Neuronal stem cell (in vitro differentiated cells): Measurements from ENCODE around the gene ACO2.

Experiments
- DNase-seq: peaks from one replicate; pipeline ENCODE4 v3.0.0-alpha.2; 2013; ENCODE audit warnings: low spot score
- H2AFZ ChIP-seq: one replicate; pipeline ENCODE4 v1.6.1; 2013; ENCODE audit warnings: mild to moderate bottlenecking, low read length, inconsistent platforms
- H2AK5ac ChIP-seq: 2 replicates; pipeline ENCODE4 v1.6.1; 2013; ENCODE audit warnings: low read depth, mild to moderate bottlenecking, inconsistent platforms, low read length, moderate library complexity, mixed read lengths
- H2BK120ac ChIP-seq: 2 replicates; pipeline ENCODE4 v1.6.1; 2013; ENCODE audit warnings: low read depth, mild to moderate bottlenecking, inconsistent platforms, low read length, moderate library complexity, mixed read lengths
- H2BK12ac ChIP-seq: one replicate; pipeline ENCODE4 v1.6.1; 2013; ENCODE audit warnings: low read length, inconsistent platforms
- H2BK15ac ChIP-seq: 2 replicates; pipeline ENCODE4 v1.6.1; 2013; ENCODE audit warnings: mild to moderate bottlenecking, low read length, inconsistent platforms, mixed read lengths
- H2BK5ac ChIP-seq: one replicate; pipeline ENCODE4 v1.6.1; 2013; ENCODE audit warnings: inconsistent platforms, mild to moderate bottlenecking, low read length, moderate library complexity
- H3K14ac ChIP-seq: one replicate; pipeline ENCODE4 v1.6.1; 2013; ENCODE audit warnings: low read length, inconsistent platforms
- H3K18ac ChIP-seq: 2 replicates; pipeline ENCODE4 v1.6.1; 2013; ENCODE audit warnings: low read length, inconsistent platforms
- H3K23ac ChIP-seq: 2 replicates; pipeline ENCODE4 v1.6.1; 2013; ENCODE audit warnings: low read depth, mild to moderate bottlenecking, mixed read lengths, low read length, inconsistent platforms; ENCODE audit not compliant: poor library complexity
- H3K27ac ChIP-seq: replicated peaks from 3 replicates; pipeline ENCODE4 v1.5.1; 2013; ENCODE audit warnings: low read length, inconsistent platforms
- H3K27me3 ChIP-seq, 3 experiments: 2 replicates each; pipeline ENCODE4 v1.6.1; 2013; ENCODE audit warnings: low read length in 3 of 3, mild to moderate bottlenecking in 2 of 3, inconsistent platforms in 1 of 3, low read depth in 1 of 3, mixed read lengths in 1 of 3, moderate library complexity in 1 of 3; ENCODE audit not compliant: control insufficient read depth in 3 of 3, insufficient read depth in 3 of 3
- H3K36me3 ChIP-seq, 2 donors: replicated peaks in 1 of 2; 2 replicates each; pipeline ENCODE4 v1.6.1; 2013; ENCODE audit warnings: low read length in 2 of 2; ENCODE audit not compliant: control insufficient read depth in 2 of 2, insufficient read depth in 2 of 2
- H3K4ac ChIP-seq: 2 replicates; pipeline ENCODE4 v1.6.1; 2013; ENCODE audit warnings: inconsistent platforms, mild to moderate bottlenecking, low read length, moderate library complexity
- H3K4me1 ChIP-seq, 2 donors: 1 replicate in 1 of 2; 2 replicates in 1 of 2; pipeline ENCODE4 v1.6.1; 2013; ENCODE audit warnings: low read length in 2 of 2, low read depth in 1 of 2; ENCODE audit not compliant: control insufficient read depth in 2 of 2, insufficient read depth in 1 of 2
- H3K4me2 ChIP-seq: one replicate; pipeline ENCODE4 v1.6.1; 2013; ENCODE audit warnings: mild to moderate bottlenecking, low read length, inconsistent platforms; ENCODE audit not compliant: insufficient read depth, poor library complexity, severe bottlenecking
- H3K4me3 ChIP-seq, 2 donors: 2 replicates each; pipeline ENCODE4 v1.5.1; 2013; ENCODE audit warnings: low read length in 2 of 2, mild to moderate bottlenecking in 2 of 2, inconsistent platforms in 1 of 2, moderate library complexity in 1 of 2
- H3K79me1 ChIP-seq: one replicate; pipeline ENCODE4 v1.6.1; 2013; ENCODE audit warnings: low read depth, mild to moderate bottlenecking, inconsistent platforms, low read length, moderate library complexity
- H3K9ac ChIP-seq: one replicate; pipeline ENCODE4 v1.6.1; 2013; ENCODE audit warnings: mild to moderate bottlenecking, low read depth, low read length, inconsistent platforms; ENCODE audit not compliant: poor library complexity
- H3K9me3 ChIP-seq, 2 donors: replicated peaks in 1 of 2; 2 replicates each; pipeline versions ENCODE3 to v1.6.1; 2013; ENCODE audit warnings: low read length in 2 of 2, mild to moderate bottlenecking in 2 of 2, inconsistent platforms in 1 of 2, low read depth in 1 of 2, mixed read lengths in 1 of 2, moderate library complexity in 1 of 2; ENCODE audit not compliant: control insufficient read depth in 2 of 2, insufficient read depth in 1 of 2
- H4K8ac ChIP-seq: one replicate; pipeline ENCODE4 v1.6.1; 2013; ENCODE audit warnings: low read depth, mild to moderate bottlenecking, inconsistent platforms, low read length, moderate library complexity
- H4K91ac ChIP-seq: one replicate; pipeline ENCODE4 v1.6.1; 2013; ENCODE audit warnings: low read length, low read depth, mild to moderate bottlenecking, inconsistent platforms; ENCODE audit not compliant: poor library complexity
- WGBS, 2 donors: extraction: QIAGEN DNeasy Blood & Tissue Kit; methylation state at CpG; one replicate each; pipeline ENCODE4 v1.1.7; 2013; ENCODE audit warnings: missing lambda C conversion rate in 2 of 2, mixed read lengths in 1 of 2; ENCODE audit not compliant: insufficient read length in 2 of 2, insufficient replicate concordance in 1 of 2; ENCODE audit errors: extremely low coverage in 2 of 2; 5-methylcytosine and 5-hydroxymethylcytosine counted together

The ACO2 gene

DNA sequence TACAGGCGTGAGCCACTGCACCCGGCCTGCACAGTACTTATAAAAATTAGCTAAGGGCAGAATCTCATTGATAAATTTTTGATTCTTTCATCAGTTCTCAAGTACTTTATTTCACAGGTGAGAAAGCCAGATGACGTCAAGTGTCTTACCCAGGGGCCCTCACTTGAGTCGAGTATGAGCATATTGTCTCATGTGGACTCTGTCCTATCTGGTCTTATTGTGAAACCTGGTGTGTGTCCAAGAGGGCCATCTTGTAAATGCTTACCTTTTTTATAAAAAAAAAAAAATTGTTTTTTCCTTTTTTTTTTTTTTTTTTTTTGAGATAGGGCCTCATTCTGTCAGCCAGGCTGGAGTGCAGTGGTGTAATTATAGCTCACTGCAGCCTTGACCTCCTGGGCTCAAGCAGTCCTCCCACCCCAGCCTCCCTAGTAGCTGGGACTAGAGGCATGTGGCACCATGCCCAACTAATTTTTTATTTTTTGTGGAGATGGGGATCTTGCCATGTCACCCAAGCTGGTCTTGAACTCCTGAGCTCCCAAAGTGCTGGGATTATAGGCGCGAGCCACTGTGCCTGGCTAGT lies 6.0 kb downstream of the ACO2 start:
- peak overlapping the region; percentile 32 for H3K14ac ChIP-seq
- no peak overlapping the region for H2AFZ ChIP-seq
- no peak overlapping the region for H3K27ac ChIP-seq
- H4K8ac ChIP-seq: no peak overlapping the region
- DNase-seq: no peak
- no peaks in the 10 kb centered on the region for H3K27me3 ChIP-seq
- no peak overlapping the region for H2AK5ac ChIP-seq
- H3K36me3 ChIP-seq: peaks cover 0 to 12% of the 10 kb centered on the region in 2 donors
- no peak overlapping the region for H3K4ac ChIP-seq
- no peak overlapping the region for H2BK120ac ChIP-seq
- peaks cover 9 to 12% of the 10 kb centered on the region in 2 donors for H3K4me1 ChIP-seq
- H3K4me2 ChIP-seq: no peak overlapping the region
- H4K91ac ChIP-seq: no peak overlapping the region
- no peak overlapping the region for H3K23ac ChIP-seq
- WGBS, 2 donors: no CpG with 5 or more reads among the region's 6 CpGs
- H3K9me3 ChIP-seq: no peaks in the 10 kb centered on the region
- H3K9ac ChIP-seq: no peak overlapping the region
- peaks cover 8% of the 10 kb centered on the region for H3K79me1 ChIP-seq
- no peak overlapping the region for H3K18ac ChIP-seq
- no peak overlapping the region for H3K4me3 ChIP-seq
- no peak overlapping the region for H2BK15ac ChIP-seq
- H2BK12ac ChIP-seq: no peak overlapping the region
- H2BK5ac ChIP-seq: peak overlapping the region; percentile 31

DNA sequence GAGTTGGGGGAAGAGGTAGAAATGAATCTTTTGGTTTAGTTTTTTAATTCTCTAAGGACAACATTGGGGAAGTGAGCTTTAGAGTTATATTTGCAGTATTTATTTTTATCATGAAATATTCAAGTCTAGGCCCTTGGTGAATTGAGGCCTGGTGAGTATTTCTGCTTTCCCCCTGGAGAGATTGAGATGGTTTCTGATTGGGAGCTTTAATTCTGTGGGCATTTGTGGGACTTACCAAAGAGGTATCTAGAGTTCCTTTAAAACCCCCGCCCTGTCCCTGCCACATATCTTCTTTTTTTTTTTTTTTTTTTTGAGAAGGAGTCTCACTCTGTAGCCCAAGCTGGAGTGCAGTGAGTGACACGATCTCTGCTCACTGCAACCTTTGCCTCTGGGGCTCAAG lies 9.6 kb downstream of the ACO2 start:
- no peak overlapping the region for H2BK15ac ChIP-seq
- H3K36me3 ChIP-seq: no peaks in the 10 kb centered on the region
- H2BK12ac ChIP-seq: no peak overlapping the region
- no CpG with 5 or more reads among the region's 2 CpGs for WGBS, 2 donors
- H2AK5ac ChIP-seq: no peak overlapping the region
- no peak overlapping the region for H3K9ac ChIP-seq
- H2BK5ac ChIP-seq: no peak overlapping the region
- peaks cover 18 to 24% of the 10 kb centered on the region in 2 donors for H3K4me1 ChIP-seq
- no peaks in the 10 kb centered on the region for H3K9me3 ChIP-seq
- no peak overlapping the region for H2AFZ ChIP-seq
- H3K4me3 ChIP-seq: no peak overlapping the region
- no peaks in the 10 kb centered on the region for H3K27me3 ChIP-seq
- no peak overlapping the region for H3K4me2 ChIP-seq
- H4K91ac ChIP-seq: no peak overlapping the region
- DNase-seq: no peak
- H3K23ac ChIP-seq: no peak overlapping the region
- no peak overlapping the region for H3K14ac ChIP-seq
- H4K8ac ChIP-seq: no peak overlapping the region
- H3K79me1 ChIP-seq: peaks cover 13% of the 10 kb centered on the region
- peak overlapping the region; percentile 86 for H3K27ac ChIP-seq
- no peak overlapping the region for H2BK120ac ChIP-seq
- H3K4ac ChIP-seq: no peak overlapping the region
- H3K18ac ChIP-seq: no peak overlapping the region

DNA sequence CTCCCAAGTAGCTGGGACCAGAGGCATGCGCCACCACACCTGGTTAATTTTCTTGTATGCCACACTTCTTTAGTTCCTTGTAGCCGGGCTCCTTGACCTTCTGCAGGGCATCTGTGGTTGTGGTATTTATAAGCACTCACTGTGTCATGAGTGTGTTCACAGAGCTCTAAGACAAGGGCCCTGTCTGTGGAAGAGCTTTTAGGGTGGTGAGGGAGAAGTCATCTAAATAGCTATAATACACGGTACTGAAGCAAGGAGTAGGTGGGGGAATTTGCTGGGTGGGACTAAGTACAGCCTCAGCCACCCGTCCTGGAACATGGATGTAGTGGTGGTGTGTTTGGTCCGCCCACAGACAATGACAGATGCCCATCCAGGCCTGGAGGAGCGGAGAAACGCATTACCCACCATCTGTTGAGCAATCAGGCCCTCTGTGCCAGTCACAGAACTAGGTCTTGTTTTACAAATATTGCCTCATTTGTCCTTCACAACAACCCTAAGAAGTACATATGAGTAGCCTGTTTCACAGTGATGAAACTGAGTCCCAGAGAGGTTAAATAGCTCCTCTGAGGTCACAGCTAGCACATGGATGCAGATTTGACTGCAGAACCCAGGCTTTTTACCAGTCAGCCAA lies 10.1 kb downstream of the ACO2 start:
- H3K36me3 ChIP-seq: no peaks in the 10 kb centered on the region
- peak overlapping the region; percentile 86 for H3K27ac ChIP-seq
- H3K18ac ChIP-seq: peak overlapping the region; percentile 36
- H3K14ac ChIP-seq: no peak overlapping the region
- H3K4me3 ChIP-seq: no peak overlapping the region
- no peak overlapping the region for H2AFZ ChIP-seq
- H3K4me2 ChIP-seq: peak overlapping the region; percentile 21
- no peak overlapping the region for H4K91ac ChIP-seq
- no peaks in the 10 kb centered on the region for H3K27me3 ChIP-seq
- H3K23ac ChIP-seq: no peak overlapping the region
- H3K4ac ChIP-seq: no peak overlapping the region
- H2BK5ac ChIP-seq: no peak overlapping the region
- no peak overlapping the region for H2BK15ac ChIP-seq
- H3K79me1 ChIP-seq: peaks cover 11% of the 10 kb centered on the region
- DNase-seq: no peak
- H3K9ac ChIP-seq: no peak overlapping the region
- peaks cover 18 to 24% of the 10 kb centered on the region in 2 donors for H3K4me1 ChIP-seq
- no peak overlapping the region for H2BK12ac ChIP-seq
- H2BK120ac ChIP-seq: no peak overlapping the region
- H3K9me3 ChIP-seq: no peaks in the 10 kb centered on the region
- no CpG with 5 or more reads among the region's 7 CpGs for WGBS, 2 donors
- no peak overlapping the region for H2AK5ac ChIP-seq
- no peak overlapping the region for H4K8ac ChIP-seq

DNA sequence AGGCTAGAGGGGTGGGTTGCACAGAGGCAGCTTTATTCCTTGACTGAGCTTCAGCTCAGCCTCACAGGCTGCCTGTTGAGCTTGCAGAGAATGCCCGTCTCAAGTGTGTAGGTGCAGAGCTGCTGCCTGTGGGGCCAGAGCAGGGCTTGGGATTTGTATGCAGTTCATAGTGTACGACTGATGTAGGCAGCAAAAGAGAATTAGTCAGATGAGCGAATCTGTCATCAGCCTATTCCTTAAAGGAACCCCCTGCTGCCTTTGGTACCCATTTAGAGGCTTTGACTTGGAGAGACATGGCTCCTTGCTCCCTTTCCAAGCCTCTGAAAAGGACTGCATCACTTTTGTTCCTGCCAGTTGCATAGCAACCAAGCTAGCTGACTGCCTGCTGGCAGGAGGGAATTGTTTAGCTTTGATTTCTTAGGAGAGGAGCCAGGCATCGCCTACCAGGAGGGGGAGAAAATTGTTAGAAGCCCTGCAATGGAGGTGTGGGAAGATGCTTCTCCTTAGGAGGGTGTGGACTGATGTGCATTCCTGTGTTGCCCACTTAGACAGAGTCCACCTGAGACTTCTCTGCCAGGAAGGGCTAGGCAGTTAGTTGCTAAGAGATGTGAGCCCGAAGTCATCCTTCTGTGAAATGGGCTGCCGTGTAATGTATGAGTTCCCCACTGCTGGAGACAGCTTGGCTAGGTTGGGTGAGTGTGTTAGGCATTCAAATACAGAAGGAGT lies 10.9 kb downstream of the ACO2 start:
- Histone ChIP-seq H3K9ac (no peak overlapping the region), H2BK120ac (no peak overlapping the region), H2AFZ (no peak overlapping the region), H3K4me2 (peak overlapping the region; percentile 29), H3K27me3 (no peaks in the 10 kb centered on the region), H3K9me3 (no peaks in the 10 kb centered on the region), H2BK15ac (no peak overlapping the region), H3K14ac (no peak overlapping the region), H4K8ac (no peak overlapping the region), H2BK5ac (no peak overlapping the region), H3K4me1 (peaks cover 18 to 24% of the 10 kb centered on the region in 2 donors), H3K79me1 (peaks cover 11% of the 10 kb centered on the region), H2AK5ac (no peak overlapping the region), H3K4me3 (no peak overlapping the region), H3K27ac (peak overlapping the region; percentile 86), H4K91ac (no peak overlapping the region), H3K4ac (no peak overlapping the region), H3K23ac (no peak overlapping the region), H3K18ac (peak overlapping the region; percentile 12), H2BK12ac (no peak overlapping the region), H3K36me3 (no peaks in the 10 kb centered on the region)
- WGBS, 2 donors: no CpG with 5 or more reads among the region's 6 CpGs
- DNase-seq: peak; percentile 83
